ENCODE results near the gene SDHAF1. TPM values are rescaled to one million over a fixed set of nuclear protein-coding genes. Genes with fewer than 3 reads are reported as not detected.
A peak's percentile ranks its signal among the peaks of the same experiment; 100 is the strongest.
"Not testable (repeated sequence)": the region's sequence is repeated elsewhere in the genome, so short reads cannot be mapped to it uniquely, and the experiment has no call there.

SDHAF1 gene
- total RNA-seq (ENCODE audit: unreplicated experiment) = 14.3 TPM
- long read RNA-seq, transcript SDHAF1-201 (1 exons, 1,117 nt) = major isoform, 16 of 16 reads
- long read RNA-seq, partial matches to known transcripts = 0 of 16 reads
- long read RNA-seq, other reads (novel, unspliced or antisense) = 0 of 16 reads

GRCh38 chr19:35995048-35995993, at the start of gene SDHAF1:
SDHAF1 (plus strand) TSS chr19:35995188; CDS start chr19:35995275, 87 bp downstream.
- Mint-ChIP-seq H3K4me1 (ENCODE audit: unreplicated experiment) (peaks cover 9% of the 10 kb centered on the region), H3K27ac (ENCODE audit: unreplicated experiment) (peak within 1 kb of the TSS; percentile 77), H3K36me3 (ENCODE audit: low read depth, unreplicated experiment) (peaks cover 4% of the 10 kb centered on the region), H3K4me3 (ENCODE audit: unreplicated experiment) (peak within 1 kb of the TSS; percentile 89), H3K27me3 (ENCODE audit: unreplicated experiment) (peaks cover 3% of the 10 kb centered on the region), H3K9me3 (ENCODE audit: unreplicated experiment) (no peaks in the 10 kb centered on the region)
- no peak for TF ChIP-seq CTCF (IDR thresholded peaks at IDR 0.05; ENCODE audit: unreplicated experiment)
- peak; percentile 91 for DNase-seq (ENCODE audit: low spot score)

DNA sequence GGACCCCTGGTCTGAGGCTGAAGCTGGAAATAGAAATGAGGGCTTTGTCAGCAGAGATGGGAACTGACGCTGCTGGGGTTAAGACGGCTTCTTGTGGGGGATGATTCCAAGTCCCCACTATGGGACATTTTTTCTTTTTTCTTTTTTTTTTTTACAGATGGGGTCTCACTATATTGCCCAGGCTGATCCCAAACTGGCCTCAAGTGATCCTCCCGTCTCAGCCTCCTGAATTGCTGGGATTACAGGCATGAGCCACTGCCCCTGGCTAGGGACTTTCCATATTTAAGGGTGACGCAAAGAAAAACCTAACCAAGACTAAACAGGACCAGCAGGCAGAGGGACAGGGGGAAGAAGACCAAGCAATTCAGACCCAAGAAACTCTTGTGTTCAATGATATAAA, 48.8 kb upstream of the SDHAF1 start:
- no peak overlapping the region for H3K27ac Mint-ChIP-seq (ENCODE audit: unreplicated experiment)
- H3K9me3 Mint-ChIP-seq (ENCODE audit: unreplicated experiment) = no peaks in the 10 kb centered on the region
- peaks cover 18% of the 10 kb centered on the region for H3K27me3 Mint-ChIP-seq (ENCODE audit: unreplicated experiment)
- H3K36me3 Mint-ChIP-seq (ENCODE audit: low read depth, unreplicated experiment) = peaks cover 29% of the 10 kb centered on the region
- no peak for TF ChIP-seq CTCF (IDR thresholded peaks at IDR 0.05; ENCODE audit: unreplicated experiment)
- DNase-seq (ENCODE audit: low spot score) = no peak
- H3K4me1 Mint-ChIP-seq (ENCODE audit: unreplicated experiment) = peaks cover 50% of the 10 kb centered on the region
- H3K4me3 Mint-ChIP-seq (ENCODE audit: unreplicated experiment) = peak overlapping the region; percentile 11

DNA sequence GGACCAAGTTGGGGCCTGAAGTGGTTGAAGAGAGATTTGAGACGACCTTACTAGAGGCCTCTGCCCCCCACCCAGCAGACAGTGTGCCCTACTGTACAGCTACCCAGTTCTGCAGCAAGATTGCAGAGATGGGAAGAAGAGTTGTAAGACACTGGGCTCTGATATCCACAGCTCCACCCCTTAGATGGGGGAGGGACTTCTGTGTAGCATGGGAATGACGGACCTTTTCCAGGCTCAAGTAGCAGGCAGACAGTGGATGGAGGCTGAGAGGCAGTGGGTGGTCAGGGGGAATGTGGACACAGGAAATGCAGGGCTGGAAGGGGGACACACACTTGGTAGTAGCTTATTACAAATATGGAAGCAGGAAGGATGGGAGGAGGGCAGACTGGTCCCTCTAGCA, 45.9 kb upstream of the SDHAF1 start:
- H3K36me3 Mint-ChIP-seq (ENCODE audit: low read depth, unreplicated experiment) = peaks cover 18% of the 10 kb centered on the region
- no peak overlapping the region for H3K4me3 Mint-ChIP-seq (ENCODE audit: unreplicated experiment)
- no peak overlapping the region for H3K27ac Mint-ChIP-seq (ENCODE audit: unreplicated experiment)
- H3K4me1 Mint-ChIP-seq (ENCODE audit: unreplicated experiment) = peaks cover 48% of the 10 kb centered on the region
- no peaks in the 10 kb centered on the region for H3K9me3 Mint-ChIP-seq (ENCODE audit: unreplicated experiment)
- H3K27me3 Mint-ChIP-seq (ENCODE audit: unreplicated experiment) = peaks cover 21% of the 10 kb centered on the region
- no peak for DNase-seq (ENCODE audit: low spot score)
- TF ChIP-seq CTCF (IDR thresholded peaks at IDR 0.05; ENCODE audit: unreplicated experiment) = no peak

- no peaks in the 10 kb centered on the region for H3K36me3 Mint-ChIP-seq (ENCODE audit: low read depth, unreplicated experiment)
- TF ChIP-seq CTCF (IDR thresholded peaks at IDR 0.05; ENCODE audit: unreplicated experiment) = no peak
- no peak for DNase-seq (ENCODE audit: low spot score)
- H3K4me1 Mint-ChIP-seq (ENCODE audit: unreplicated experiment) = peaks cover 24% of the 10 kb centered on the region
- no peak overlapping the region for H3K4me3 Mint-ChIP-seq (ENCODE audit: unreplicated experiment)
- peaks cover 11% of the 10 kb centered on the region for H3K27me3 Mint-ChIP-seq (ENCODE audit: unreplicated experiment)
- no peaks in the 10 kb centered on the region for H3K9me3 Mint-ChIP-seq (ENCODE audit: unreplicated experiment)
- H3K27ac Mint-ChIP-seq (ENCODE audit: unreplicated experiment) = no peak overlapping the region
Measured at GRCh38 chr19:35955881-35956634, 38.9 kb upstream of the SDHAF1 start.

GRCh38 chr19:35957411-35957810, 37.6 kb upstream of the SDHAF1 start:
- H3K4me3 Mint-ChIP-seq (ENCODE audit: unreplicated experiment); H3K9me3 Mint-ChIP-seq (ENCODE audit: unreplicated experiment); DNase-seq (ENCODE audit: low spot score); H3K27ac Mint-ChIP-seq (ENCODE audit: unreplicated experiment); H3K36me3 Mint-ChIP-seq (ENCODE audit: low read depth, unreplicated experiment): not testable (repeated sequence)
- Mint-ChIP-seq H3K4me1 (ENCODE audit: unreplicated experiment) (peaks cover 18% of the 10 kb centered on the region), H3K27me3 (ENCODE audit: unreplicated experiment) (peaks cover 11% of the 10 kb centered on the region)
